ENCODE data around the gene AMN. TPM values are rescaled to one million over a fixed set of nuclear protein-coding genes. Genes with fewer than 3 reads are reported as not detected.
"Not testable (repeated sequence)": the region's sequence is repeated elsewhere in the genome, so short reads cannot be mapped to it uniquely, and the experiment has no call there.

AMN gene
- total RNA-seq, 1 experiment from 2014 or later = 2.5 TPM

DNA sequence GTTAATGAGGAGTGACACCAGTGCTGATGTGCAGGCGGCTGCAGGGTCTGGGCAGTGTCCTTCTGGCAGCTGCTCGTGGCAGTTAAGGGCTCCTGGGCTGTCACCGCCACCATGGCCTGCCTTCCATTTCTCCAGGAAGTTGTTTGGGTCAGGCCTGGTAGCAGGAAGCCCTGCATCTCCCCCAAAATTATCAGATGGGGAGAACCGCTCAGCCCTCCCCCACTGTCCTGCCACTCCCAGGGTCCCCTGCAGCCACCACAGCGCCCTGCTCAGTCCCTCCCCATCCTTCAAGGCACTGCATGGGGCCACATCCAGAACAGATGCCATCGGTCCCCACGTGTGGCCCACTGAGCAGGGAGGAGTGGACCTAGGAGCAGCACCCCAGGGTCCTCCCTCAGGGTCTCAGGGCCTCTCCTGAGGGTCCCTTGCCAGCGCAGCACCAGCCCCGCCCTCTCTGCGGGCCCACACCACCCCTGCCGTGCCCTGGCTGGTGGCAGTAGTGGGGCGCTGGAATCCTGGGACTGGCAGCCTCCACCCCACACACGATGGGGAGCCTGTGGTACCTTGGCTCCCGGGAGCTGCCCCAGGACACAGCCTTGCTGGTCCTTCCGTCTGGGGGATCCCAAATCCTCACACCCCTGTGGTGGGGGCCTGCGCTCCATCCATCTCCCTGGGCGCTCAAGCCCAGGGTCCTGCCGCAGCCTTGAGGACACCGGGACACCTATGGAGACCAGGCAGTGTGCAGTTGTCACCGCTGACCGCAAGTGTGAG is 10.3 kb upstream of the AMN start:
- no peak for DNase-seq (ENCODE audit: low spot score)

DNA sequence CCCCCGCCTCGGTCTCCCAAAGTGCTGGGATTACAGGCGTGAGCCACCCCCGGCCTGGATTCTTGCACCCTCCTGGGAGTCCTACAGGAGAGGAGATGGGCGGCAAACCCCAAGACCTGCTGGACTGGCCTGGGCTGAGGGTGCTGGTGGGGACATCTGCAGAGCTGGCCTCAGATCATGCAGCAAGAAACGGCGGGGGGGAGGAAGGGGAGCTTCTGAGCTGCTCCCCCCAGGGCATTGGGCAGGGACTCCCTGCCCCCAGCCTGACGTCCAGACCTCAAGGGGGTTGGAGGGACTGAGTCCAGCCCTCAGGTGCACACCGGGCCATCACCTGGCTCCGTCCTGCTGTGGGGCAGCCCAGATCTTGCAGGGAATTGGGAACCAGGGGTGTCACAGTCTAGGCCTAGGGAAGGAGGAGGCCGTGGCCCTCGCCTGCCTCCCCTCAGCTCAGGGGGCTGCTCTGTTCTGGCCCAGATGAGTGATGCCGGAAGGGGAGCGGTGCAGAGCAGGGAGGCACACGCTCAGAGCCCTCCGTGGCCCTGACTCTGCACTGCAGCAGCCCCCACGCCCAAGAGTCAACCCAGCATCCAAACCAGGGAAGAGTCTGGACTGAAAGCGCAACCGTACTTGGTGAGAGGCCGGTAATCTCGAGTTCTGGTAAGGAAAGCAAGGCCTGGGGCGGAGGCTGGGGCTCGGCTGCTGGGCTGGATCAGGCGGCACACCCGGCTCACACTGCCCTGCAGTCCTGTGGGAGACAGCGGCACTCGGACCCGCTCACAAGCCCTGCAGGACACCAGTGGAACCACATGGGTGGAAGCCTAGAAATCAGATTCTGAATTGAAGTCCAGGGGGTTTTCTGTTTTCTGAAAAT is 8.9 kb upstream of the AMN start:
- DNase-seq (ENCODE audit: low spot score) = no peak

DNA sequence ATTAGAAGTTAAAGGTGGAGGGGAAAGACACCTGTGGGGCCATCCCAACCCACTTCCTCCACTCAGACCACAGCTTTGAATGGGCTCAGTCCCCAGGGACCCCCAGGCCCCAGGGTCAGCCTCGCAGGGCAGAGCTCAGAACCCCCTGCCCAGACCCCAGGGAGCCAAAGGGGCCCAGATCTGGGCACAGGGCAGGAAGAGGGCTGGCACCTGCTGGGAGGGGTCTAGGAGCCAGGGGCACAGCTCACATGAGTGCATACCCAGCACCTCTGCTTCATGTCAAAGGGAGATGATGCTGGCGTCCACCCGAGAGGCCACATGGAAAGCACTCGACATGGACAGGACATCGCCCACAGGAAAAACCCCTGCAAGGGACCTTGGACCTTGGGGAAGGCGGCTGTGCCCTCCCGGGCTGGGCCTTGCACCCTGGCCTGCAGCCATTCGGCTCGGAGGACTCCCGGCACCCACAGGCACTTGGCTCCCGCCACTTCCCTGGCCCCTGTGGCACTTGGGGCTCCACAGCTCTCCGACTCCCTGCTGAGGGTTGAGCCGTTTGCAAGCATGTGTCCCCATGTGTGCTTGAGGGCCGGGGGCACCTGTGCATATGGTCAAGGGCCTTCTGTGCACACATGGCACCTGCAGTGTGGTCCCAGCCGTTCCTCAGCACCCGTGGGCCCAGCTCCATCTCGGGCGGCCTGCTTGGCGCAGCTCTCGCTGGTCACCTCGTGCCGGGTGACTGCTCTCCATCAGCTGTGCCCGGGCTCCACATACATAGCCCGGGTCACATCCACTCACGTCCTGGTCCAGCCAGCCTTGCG is 7.8 kb upstream of the AMN start:
- DNase-seq (ENCODE audit: low spot score) = no peak

DNA sequence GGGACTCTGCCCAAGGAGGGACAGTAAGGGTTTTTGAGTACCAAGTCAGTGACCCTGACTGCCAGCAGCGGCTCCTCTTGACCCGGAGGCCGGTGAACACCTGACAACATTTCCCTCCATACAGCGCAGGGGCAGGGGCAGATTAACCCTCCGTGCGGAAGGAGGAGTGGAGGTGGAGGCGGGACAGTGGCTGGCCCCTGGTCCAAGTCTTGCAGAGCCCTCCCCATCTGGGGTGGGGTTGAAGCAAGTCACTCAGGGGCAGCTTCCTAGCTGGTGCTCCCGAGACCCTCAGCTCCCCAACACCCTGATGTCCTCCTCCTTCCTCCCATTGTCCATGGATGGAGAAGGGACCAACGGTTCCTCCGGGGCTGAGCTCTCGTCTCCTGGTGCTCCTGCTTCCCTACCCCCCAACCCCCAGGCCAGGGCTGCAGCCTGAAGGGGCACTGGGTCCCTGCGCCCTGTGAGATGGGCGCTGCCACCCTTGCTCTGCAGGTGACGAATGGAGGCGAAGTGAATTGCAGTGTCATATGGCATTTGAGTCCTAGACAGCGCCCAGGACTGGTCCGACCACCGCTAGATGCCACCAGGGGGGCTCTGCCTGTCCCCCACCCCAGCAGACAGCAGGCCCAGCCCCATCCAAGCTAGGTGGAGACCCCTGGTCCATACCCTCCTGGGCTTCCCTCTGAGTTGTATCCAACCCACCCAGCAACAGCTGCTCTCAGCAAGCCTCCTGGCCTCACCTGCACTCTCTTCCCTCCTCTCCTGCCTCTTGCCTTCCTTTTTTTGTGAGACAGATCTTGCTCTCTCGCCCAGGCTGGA is 7.0 kb upstream of the AMN start:
- no peak for DNase-seq (ENCODE audit: low spot score)

DNA sequence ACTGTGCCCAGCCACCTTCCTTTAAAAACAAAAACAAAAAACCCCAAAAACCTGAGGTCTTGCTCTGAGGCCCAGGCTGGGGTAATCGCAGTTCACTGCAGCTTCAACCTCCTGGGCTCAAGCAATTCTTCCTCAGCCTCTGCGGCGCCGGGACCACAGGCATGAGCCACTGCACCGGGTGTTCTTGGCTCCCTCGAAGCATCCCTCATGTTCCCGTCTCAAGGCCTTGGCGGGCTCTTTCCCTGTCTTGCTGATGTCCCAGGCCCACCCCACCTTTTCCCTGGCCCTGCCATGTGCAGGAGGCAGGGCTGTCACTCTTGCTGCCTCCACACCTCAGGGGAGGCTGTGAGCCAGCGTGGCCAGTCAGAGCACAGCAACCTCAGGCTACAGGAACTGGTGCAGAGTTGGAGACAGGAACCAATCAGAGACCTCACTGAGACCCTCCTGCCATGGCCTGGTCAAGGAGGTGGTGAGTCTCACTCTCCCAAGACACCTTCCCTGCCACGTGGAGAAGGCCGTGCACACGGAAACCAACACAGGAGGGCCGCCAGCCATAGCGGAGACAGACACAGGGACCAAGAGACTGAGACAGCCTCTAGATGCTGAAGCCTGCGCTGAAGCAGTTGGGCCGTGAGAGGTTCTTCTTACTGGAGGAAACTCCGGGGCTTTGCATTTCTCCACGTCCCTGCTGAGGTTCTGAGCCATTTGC is 6.0 kb upstream of the AMN start:
- no peak for DNase-seq (ENCODE audit: low spot score)

DNA sequence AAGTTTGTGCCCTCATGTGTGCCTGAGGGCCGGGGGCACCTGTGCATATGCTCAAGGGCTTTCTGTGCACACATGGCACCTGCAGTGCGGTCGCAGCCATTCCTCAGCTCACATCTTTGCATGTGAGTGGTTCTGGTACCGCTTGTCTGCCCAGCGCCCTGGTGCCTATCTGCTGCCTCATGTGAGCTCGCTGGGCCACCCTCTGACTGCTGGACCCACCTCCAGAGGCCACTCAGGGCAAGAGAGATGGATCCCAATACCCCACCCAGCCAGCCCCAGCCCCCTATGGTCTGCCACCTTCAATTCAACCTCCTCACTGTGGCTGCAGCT is 5.4 kb upstream of the AMN start:
- no peak for DNase-seq (ENCODE audit: low spot score)

DNA sequence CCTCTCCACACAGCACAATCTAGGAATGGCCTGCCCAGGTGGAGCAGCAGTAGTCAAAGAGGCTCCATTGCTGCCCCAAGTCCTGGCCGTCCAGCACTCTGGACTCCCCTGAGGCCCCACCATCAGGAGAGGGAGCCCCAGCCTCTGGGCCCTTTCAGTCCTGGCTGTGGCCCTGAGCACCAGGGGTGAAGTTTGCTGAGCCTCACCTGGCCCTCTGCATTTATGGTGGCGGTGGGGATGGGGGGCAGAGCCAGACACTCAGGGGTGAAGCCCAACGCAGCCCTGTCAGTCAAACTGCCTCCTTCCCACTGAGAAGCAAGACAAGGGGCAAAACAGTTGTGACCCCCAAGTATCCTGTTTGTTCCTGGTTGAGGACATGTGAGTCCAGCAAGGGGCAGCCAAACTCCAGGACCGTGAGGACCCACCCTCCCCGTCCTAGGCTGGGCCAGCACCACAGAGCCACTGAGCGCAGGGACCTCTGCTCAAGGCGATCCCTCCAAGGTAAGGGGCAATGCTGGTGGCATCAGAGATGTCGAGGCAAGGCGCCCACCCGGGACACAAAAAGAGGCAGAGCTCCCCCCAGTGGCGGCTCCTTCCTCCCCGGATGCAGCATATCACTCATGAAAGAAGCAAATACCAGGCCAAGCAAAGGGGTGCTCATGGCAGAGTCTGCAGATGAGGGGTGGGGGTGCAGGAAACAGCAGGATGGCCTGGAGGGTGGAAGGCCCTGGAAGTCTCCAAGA is 4.8 kb upstream of the AMN start:
- no peak for DNase-seq (ENCODE audit: low spot score)

DNA sequence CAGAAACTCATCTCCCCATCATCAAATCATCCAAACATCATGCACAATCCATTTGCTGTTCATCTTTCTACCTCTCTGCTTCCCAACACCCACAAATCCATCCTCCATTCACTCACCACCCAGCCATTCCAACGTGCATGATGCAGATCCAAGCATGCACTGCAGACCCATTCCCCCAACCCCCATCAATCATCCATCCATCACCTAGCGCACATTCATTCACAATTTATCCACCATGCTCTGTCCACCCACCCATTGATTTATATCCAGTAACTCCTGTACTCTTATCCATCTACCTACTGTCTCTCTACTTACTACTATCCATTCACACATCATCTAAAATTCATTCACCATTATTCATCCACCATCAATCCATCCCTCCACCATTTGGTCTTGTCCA is 4.0 kb upstream of the AMN start:
- no peak for DNase-seq (ENCODE audit: low spot score)

DNA sequence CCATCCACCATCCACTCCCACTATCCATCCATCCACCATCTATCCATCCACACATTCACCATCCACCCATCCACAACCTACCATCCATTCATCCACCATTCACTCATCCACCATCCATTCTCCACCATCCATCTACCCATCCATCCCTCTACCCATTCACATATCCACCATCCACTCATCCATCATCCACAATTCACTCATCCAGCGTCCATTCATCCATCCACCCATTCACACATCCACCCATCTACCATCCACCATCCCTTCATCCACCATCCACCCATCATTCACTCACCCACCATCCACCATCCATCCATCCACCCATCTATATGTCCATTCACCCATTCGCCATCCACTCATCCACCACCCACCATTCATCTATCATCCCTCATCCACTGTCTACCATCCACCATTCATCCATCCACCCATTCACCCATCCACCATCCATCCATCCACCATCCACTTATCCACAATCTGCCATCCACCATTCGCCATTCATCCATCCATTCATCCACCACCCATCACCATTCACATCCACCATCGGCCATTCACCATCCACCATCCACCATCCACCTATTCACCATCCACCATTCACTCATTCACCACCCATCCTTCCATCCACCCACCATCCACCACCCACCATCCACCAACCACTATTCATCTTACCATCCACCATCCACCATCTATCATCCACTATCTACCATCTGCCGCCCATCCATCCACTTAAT is 2.0 kb upstream of the AMN start:
- no peak for DNase-seq (ENCODE audit: low spot score)

DNA sequence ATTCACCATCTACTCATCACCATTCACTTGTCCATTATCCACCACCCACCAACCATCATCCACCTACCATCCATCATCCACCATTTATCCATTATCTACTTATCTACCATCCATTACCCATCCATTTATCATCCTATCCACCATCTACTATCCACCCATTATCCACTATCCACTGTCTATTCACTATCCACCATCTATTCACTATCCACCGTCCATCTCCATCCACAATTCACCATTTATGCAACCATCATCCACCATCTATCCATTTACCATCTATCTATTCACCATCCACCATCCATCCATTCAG is 1.5 kb upstream of the AMN start:
- DNase-seq (ENCODE audit: low spot score) = no peak

DNA sequence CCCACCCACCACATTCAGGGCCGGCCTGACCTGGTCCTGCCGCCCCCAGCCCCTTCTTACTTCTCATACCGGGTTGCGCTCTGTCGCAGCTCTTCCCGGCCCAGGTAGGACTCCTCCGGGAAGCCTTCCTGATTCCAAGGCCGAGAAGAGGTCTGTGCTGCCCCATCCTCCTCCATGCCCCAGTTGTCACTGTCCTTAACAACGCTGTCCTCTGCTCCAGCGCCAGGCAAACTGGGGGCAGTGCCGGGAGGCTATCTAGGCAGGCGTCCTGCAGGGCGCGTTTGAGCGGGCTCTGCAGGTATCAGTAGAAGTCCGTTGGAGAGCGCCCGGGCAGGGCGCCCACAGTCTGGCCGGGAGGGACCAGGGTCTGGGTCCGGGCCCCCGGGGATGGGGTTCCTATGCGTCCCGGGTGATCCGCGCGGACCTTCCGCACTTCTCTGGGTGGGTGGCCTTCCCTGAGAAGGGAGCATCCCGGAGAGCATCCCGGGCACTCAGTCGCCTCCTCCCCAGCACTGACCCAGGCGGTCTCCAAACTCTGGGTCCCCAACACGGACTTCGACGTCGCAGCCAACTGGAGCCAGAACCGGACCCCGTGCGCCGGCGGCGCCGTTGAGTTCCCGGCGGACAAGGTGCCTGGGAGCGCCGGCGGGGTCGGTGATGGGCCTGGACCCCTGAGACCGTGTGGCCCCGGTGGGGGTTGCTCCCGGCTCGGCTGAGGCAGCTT is 900 bp downstream of the AMN start:
- DNase-seq (ENCODE audit: low spot score) = no peak

DNA sequence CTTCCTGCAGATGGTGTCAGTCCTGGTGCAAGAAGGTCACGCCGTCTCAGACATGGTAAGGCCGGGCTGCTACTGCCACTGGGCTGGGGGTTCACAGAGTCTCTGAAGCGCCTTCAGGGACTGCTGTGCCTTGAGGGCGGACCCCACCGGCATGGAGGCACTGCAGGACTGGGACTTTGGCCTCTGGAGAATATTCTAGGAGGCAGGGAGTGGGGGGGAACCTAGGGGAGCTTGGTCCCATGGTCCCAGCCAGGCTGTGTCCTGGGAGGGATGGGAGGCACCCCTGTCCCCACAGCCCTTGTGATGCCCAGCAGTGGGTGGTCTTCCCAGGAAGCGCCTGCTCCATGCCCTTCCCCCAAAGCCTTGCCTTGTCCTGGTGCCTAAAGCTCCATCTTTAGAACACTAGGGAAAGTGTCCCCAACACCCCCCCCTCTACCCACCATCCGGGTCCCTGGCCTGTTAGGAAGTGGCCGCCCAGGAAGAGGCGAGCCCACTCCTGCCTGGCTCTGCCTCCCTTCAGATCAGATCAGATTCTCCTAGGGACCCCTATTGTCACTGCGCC is 1.5 kb downstream of the AMN start:
- DNase-seq (ENCODE audit: low spot score) = no peak

DNA sequence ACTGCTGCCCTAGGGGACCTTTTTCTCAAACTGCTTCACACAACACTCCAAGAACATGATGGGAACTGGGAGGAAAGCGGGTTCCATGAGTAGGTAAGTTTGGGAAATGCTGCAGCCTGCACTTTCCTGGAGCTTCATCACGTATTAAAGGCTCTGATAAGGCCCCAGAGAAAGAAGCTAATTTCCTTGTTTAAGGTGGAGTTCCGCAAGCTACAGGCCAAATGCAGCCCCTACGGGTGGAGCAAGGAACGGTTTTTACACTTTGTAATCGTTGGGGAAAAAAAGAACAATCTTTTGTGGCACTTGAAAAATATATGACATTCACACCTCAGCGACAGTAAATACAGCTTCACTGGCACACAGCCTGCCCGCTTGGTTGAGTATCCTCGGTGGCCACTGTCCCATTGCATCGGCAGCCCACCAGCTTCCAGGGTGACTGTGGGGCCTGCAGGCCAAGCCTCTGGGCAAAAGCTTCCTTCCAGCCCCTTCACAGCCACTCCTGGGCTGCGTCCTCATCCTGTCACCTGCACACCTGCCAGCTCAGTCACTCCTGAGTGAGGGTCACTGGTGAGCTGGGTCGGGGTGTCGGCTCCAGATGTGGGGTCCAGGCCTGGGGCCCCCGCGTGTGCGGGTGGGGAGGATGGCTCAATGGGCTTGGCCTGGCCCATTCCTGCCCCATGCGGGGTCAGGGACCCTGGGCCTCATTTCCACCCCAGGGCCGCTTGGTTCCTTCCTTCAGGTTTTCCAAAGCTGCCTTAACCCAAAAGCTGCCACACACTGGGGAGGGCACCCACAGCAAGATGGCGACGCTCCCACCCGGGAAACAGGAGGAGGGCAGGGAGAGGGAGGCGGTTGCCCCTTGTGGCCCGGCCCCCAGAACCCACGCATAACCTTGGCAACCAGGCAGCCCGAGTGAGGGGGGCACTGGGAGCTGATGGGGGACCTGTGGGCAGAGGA is 2.4 kb downstream of the AMN start:
- no peak for DNase-seq (ENCODE audit: low spot score)

DNA sequence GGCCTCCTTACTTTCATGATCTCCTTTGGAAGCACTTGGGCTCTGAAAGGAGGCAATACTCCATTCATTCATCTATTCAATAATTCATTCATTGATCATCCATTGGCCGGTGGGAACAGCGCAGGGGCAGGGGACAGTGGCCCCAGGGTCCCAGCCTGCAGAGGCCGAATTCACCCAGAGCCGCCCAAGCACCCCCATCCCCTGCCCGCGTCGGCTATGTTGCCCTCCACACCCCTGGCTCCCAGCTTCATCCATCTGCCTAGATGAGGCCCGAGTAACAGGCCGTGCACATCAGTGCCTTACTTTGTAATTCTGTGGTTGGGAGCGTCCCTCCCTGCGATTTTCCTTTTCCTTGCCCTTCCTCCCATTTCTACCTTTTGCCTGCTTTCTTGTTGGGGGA is 3.2 kb downstream of the AMN start:
- DNase-seq (ENCODE audit: low spot score) = no peak

DNA sequence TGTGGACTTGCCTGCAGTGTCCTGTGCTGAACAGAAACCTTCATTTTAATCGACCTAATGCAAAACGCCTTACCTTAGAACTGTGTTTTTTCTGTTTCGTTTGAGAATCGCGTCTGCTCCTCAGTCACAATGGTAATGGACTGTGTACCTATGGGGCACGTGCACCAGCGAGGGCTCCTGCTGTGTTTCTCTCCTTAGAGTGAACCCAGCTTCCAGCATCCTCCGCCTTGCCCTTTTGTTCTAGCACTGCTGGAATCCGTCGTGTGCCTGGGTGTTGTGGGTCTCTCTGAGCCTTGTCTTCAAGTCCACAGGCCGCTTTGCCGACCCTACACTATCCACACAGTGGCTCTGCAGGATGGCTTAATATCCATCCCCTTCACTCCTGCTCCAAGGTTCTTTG is 3.6 kb downstream of the AMN start:
- DNase-seq (ENCODE audit: low spot score) = no peak

DNA sequence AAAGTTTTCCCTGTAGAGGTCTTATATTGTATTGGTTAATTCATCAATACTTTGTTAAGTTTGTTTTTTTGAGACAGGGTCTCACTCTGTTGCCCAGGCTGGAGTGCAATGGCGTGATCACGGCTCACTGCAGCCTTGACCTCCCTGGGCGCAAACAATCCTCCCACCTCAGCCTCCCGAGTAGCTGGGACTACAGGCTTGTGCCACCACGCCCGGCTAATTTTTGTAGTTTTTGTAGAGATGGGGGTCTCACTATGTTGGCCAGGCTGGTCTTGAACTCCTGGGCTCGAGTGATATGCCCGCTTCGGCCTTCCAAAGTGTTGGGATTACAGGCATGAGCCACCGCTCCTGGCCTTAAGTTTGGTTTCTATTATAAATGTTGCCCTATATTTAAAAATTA is 4.4 kb downstream of the AMN start:
- DNase-seq (ENCODE audit: low spot score) = not testable (repeated sequence)

DNA sequence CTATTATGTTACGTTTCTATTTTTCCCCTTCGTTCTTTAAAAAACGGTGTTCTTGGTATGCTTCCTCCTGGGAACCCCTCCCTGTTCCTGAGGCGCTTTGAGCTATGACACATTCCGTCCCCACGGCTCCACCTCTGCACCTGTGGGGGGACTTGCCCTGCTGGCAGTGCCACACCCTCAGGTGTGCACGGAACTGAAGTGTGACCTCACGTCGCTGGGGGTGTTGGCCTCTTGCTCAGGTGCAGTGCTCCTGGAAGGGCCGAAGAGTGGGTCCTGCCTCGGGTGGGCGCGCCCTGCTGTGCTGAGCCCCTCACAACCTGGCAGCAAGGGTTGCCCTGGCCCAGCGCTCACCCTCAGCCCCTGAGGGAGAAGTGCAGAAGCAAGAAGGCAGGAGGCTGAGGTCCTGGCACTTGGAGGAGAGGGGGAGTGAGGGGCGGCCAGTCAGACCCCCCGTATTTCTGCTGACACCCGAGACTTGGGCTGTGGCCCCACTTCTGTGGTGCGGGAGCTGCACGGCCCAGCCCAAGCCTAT is 4.9 kb downstream of the AMN start:
- DNase-seq (ENCODE audit: low spot score) = peak; percentile 15

Data from HT-29 (cell line).